NCI-H82 (cell line): ENCODE data around the gene NFIA.

Source experiments
- DNase-seq: peaks from one replicate; lab custom pipeline; 2025; lab: John Stamatoyannopoulos, UW

Gene NFIA

GRCh38 chr1:61130338-61131000 lies 48.1 kb downstream of the NFIA start:
- DNase-seq, result no peak

GRCh38 chr1:61131248-61131647 lies 48.9 kb downstream of the NFIA start:
- DNase-seq, result no peak

DNA sequence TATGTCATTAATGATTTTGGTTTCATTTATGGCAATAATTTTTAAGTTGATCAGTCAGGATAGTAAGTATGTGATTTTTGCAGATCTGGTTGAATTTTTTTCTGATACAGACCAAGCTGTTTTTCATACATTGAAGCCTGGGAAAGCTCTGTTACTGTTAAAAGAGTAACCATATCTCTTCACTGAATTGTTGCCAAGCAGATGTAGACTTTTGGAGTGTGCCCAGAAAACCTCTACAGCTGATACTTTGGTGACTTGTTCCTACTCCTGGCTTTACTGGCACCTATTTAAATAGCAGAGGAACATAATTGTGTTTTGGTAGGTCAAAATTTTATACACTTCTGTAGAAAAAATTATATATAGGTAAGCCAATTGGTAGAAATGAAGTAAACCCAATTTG lies 49.4 kb downstream of the NFIA start:
- DNase-seq, result no peak

- DNase-seq, result peak; percentile 15
Observed at GRCh38 chr1:61132176-61132638, 49.8 kb downstream of the NFIA start.

GRCh38 chr1:61132645-61133334 lies 50.4 kb downstream of the NFIA start:
- DNase-seq, result no peak

DNA sequence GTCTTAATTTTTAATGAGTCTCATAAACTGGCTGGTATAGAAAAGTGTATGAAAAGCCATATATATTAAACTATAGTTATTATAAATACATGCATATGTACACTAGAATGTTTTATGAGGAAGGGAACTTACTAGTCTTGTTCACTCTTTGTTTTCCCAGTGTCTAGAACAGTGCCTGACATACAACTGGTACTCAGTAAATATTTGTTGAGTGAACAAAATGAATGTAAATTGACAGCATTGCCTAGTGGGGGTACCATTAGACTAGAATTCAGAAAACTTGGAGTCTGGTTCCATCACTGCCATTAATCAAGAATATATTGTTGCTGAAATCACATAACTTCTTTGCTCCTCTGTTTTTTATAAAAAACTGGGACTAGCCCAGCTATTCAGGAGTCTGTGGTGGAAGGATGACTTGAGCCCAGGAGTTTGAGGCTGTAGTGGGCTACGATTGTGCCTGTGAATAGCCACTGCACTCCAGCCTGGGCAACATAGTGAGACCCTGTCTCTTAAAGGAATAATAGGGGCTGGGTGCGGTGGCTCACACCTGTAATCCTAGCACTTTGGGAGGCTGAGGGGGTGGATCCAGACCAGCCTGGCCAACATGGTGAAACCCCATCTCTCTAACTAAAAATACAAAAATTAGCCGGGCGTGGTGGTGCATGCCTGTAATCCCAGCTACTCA lies 51.1 kb downstream of the NFIA start:
- no peak for DNase-seq

GRCh38 chr1:61135291-61135690 lies 52.9 kb downstream of the NFIA start:
- DNase-seq, result no peak

DNA sequence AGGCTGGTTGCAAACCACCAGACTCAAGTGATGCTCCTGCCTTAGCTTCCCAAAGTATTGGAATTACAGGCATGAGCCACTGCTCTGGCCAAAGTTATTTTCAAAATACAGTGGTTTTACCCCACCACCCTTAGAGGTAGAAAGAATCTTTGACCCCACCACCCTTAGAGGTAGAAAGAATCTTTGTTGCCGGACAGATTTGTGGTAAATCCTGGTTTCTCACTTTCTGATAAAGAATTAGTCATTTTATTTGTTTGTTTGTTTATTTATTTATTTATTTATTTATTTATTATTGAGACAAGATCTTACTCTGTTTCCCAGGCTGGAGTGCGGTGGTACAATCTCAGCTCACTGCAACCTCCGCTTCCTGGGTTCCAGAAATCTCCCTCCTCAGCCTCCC lies 55.9 kb downstream of the NFIA start:
- DNase-seq, result no peak

- peak; percentile 56 for DNase-seq
Observed at GRCh38 chr1:61138921-61139774, 56.8 kb downstream of the NFIA start.

- DNase-seq, result no peak
Observed at GRCh38 chr1:61139775-61140549, 57.6 kb downstream of the NFIA start.

- DNase-seq, result peak; percentile 19
Observed at GRCh38 chr1:61140778-61141177, 58.4 kb downstream of the NFIA start.

DNA sequence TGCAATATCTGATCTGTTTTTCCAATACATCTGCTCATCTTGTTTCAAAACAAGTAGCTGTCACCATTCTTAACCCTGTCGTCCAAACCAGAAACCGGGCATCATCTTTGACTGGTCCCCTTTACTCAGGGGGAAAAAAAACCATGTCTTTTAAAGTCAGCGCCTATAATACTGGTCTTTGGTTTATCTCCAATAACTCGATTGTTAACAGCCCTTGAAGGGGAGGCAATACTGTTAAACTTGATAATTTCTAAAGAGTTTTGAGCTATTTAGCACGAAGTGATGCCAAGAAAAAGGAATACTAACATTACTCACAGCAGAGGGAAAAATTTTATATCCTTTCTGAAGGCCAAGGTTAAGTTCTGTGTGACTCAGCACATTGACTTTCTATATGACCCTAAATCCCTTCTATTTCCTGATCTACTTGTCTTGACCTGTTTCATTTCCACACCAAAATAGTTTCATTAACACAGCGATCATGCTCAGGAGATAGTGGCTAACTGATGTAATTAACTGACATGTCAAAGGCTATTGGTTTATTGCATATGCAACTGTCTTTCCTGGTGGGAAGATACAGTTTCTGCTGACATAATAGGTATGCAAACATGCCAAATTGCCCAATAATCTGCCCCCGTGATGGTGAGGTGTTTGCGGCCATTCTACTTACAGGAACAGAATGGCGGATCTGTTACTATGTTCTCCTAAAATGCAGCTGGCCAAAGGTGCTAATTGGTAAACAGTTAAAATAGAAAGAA lies 59.1 kb downstream of the NFIA start:
- no peak for DNase-seq

DNA sequence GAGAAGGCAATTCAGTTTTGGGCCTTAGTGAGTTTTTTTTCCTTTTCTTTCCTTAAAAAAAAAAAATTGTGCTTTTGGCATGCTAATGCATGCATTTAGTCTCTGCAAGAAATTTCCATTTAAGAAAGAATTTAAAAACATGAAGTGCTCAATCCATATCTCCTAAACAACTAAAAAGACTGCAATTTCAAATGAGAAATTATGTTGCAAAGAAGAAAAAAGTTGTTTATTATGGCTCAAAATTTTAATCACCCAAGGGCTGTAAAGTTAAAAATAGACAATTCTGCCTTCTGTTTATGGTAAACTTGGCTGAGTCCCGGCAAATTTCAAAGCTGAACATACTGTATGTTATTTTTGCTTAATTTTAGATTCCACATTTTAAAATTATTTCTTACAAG lies 59.7 kb downstream of the NFIA start:
- DNase-seq, result no peak

DNA sequence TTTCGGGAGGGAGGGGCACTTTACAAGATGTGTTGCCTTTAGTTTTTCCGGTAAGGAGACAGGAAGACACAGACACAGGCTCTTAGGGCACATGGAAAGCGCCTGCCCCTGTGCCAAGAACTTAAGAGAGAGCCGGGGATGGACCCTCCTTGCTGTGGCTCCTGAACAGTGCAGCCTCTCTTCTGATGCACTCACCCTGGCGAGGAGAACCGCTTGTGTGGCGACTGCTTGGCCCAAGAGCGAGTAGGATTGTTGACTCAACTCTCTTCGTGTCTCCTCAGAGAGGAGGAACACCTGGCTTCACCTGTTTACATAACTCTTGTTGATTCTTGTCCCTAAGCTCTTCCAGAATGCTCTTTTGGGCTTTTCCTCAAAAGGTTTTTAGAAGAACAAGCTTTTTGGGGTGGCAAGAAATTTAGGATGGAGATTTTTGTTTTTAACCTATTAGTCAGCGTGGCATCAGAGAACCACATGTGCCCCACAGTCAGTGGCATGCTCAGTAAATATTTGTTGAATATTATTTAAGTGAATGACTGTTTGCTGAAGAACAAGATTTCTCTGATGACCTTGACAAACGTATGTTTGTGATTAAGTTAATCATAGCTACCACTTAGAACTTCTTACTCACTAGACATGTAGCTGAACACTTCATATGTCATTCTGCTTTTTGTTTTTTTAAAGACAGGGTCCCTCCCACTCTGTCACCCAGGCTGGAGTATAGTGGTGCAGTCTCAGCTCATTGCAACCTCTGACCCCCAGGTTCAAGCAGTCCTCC lies 60.6 kb downstream of the NFIA start:
- DNase-seq, result no peak

- peak; percentile 29 for DNase-seq
Observed at GRCh38 chr1:61143821-61144424, 61.6 kb downstream of the NFIA start.

DNA sequence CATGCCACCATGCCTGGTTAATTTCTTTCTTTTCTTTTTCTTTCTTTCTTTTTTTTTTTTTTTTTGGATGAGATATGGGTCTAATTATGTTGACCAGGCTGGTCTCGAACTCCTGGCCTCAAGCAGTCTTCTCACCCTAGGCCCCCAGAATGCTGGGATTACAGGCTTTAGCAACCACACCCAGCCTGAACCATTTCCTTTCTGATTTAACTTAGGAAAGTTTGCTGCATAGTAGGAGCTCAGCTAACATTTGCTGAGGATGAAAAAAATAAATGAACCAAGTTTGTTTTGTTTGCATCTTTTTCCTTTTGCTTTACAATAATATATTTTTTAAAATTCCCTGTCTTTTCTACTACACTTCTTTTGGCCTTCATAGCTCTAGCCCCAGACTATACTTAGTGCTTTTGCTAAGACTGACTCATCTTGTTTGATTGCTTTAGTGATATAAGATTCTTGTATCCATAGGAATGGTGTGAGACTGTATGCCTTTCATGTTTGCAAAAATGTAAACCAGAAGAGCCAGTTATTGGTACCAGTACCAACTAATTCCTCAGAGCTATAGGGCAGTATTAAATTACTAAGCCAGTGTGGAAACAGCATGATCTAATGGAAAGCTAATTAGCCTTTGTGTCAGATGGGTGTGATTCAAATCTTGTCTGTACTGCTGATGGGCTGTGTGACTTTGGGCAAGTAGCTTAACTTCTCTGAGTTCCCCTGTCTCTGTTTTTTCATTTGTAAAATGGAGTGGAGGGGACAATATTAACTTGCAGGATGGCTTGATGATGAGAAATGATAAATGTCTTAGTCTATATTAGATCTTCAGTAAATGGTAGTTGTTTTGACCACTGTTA lies 66.9 kb downstream of the NFIA start:
- DNase-seq, result peak; percentile 42

- no peak for DNase-seq
Observed at GRCh38 chr1:61151565-61151964, 69.2 kb downstream of the NFIA start.

DNA sequence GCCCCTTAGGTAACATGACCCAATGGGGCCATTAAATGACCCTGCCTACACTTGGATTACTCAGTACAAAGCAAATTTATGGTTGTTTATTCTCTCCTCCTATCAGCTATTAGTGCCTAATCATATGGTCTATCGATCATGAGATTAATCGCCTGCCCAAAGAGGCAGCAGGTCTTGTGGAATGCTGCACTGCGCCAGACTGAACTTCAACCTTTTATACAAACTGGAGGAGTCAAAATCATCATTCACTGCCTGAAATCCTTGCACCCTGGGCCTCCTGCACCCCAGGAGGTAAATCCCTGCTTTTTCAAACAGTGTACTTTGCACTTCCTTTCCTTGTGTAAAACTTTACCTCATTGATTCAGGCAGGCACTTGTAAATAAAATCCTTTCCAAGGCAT lies 69.7 kb downstream of the NFIA start:
- DNase-seq, result peak; percentile 15
